H1 (cell line): ENCODE measurements around the gene CDK19. TPM values are rescaled to one million over a fixed set of nuclear protein-coding genes. Genes with fewer than 3 reads are reported as not detected.

Experiments used
- KDM1A ChIP-seq: fragments of 200-600, 300-600 bp; sonication (generic); IDR thresholded peaks from 2 replicates; pipeline ENCODE4 v1.7.1; 2016; ENCODE audit warnings: mild to moderate bottlenecking, low read length, borderline replicate concordance
- SUZ12 ChIP-seq: fragments of 200-600 bp; sonication (generic); IDR thresholded peaks from 2 replicates; pipeline ENCODE4 v1.6.1; 2012; ENCODE audit warnings: mild to moderate bottlenecking, inconsistent platforms, low read length, moderate library complexity, mixed read lengths
- polyA plus RNA-seq, 7 experiments: library from polyadenylated mRNA; depleted of rRNA in 3 of 7; stranded (reverse) in 5 of 7; unstranded in 2 of 7; fragments of >200 nt in 5 of 7; fragments of 200-250 nt in 2 of 7; gene quantifications; 1 replicate in 5 of 7; 2 replicates in 1 of 7; 4 replicates in 1 of 7; pipeline versions ENCODE4 v1.2.1 to v1.2.3, GENCODE V29; 2011 to 2013; ENCODE audit warnings: missing spikeins in 2 of 7, mixed read lengths in 2 of 7
- total RNA-seq: library from RNA; stranded (reverse); fragmentation: NEBNext Ultra II Directional; extraction: Animal tissue kit (Norgen Biotek cat#: 25700); gene quantifications from 2 replicates; pipeline ENCODE4 v1.2.1, GENCODE V29; 2021
- TF ChIP-seq, protein P1 (sequence below): IDR thresholded peaks from 2 replicates; pipeline ENCODE4 v1.6.1; 2011; ENCODE audit warnings: low read depth, mild to moderate bottlenecking, low read length; ENCODE audit not compliant: insufficient read depth

CDK19 gene
- total and polyA plus RNA-seq, 2 of the 8 experiments (the other 6 are each of a cell fraction or from before 2014, with no cell fraction given), result 4.9 to 12.6 TPM

DNA sequence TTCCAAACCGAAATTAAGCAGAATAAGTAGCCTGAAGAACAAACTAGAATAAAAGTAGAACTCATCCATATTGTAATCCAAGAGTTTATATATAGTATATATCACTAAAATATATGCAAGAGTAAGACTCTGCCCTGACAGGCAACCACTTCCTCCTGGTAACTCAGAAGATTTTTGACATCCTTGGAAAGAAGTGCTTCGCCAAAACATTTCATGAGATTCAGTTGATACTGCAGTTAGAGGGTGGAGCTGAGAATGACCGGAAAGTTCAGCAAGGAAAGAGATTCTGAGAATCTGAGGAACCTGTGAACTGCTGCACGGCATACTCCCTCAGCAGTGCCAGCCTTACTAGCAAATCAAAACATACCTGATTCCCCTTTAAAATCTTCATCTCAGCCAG is 79.6 kb downstream of the CDK19 start (continued):
- TF ChIP-seq, protein P1, sequence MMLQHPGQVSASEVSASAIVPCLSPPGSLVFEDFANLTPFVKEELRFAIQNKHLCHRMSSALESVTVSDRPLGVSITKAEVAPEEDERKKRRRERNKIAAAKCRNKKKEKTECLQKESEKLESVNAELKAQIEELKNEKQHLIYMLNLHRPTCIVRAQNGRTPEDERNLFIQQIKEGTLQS, result no peak
- TF ChIP-seq SUZ12, result no peak
- no peak for TF ChIP-seq KDM1A
